ENCODE results near the gene TCL1B. TPM values are rescaled to one million over a fixed set of nuclear protein-coding genes. Genes with fewer than 3 reads are reported as not detected.

Gene TCL1B
- total RNA-seq, 1 experiment from 2014 or later: 3.6 TPM

DNA sequence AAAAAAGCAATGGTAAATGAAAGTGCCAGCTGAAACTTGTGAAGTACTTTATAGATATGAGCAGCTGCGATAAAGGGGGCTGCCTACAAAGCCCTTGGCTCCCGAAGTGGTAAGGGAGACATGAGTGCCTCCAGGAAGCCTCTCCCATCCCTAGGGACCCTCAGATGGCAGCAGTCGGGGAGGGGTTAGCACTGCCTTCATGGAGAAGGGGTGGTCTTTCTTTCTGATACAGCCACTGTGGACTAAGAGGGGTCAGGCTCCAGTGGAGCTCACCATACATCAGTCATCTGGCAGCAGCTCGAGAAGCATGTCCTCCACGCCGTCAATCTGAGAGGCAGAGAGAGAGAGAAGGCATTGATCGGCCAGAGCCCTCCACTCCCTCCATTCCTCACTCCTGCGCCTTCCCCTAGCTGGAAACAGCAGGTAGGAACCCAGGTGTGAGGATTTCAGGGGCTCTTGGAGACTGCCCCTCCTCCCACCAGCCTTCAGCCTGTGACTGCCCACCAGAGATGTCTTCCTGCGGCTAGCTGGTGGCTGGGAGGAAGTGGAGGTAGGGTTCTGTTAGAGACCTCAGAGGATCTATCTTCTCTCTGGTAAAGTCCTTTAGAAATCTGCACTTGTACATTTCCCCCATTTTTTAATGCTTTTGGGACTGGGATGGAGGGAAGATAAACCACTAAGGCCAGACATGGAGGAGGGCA, 25.4 kb downstream of the TCL1B start:
- no peak overlapping the region for H2BK15ac ChIP-seq (ENCODE audit: low read depth, low read length)
- no peaks in the 10 kb centered on the region; the same call in 1 of the 2 replicates for H3K27me3 ChIP-seq (ENCODE audit: insufficient read depth, low read length)
- H3K79me2 ChIP-seq (ENCODE audit: insufficient read depth, low read length): no peaks in the 10 kb centered on the region
- no peak overlapping the region for H2BK120ac ChIP-seq (ENCODE audit: low read depth, low read length, poor library complexity, severe bottlenecking)
- H3K9me3 ChIP-seq (ENCODE audit: control insufficient read depth, low read depth, low read length): no peaks in the 10 kb centered on the region
- no peak overlapping the region for H3K4ac ChIP-seq (ENCODE audit: low read depth, low read length)
- no peak overlapping the region for H3T11ph ChIP-seq (ENCODE audit: low read length)
- no peak overlapping the region for H3K23ac ChIP-seq (ENCODE audit: insufficient read length, low read depth, low read length)
- no peak overlapping the region for H3K27ac ChIP-seq (ENCODE audit: insufficient read length, low read depth, low read length)
- H4K5ac ChIP-seq (ENCODE audit: insufficient read length, low read depth, low read length): no peak overlapping the region
- H3K9ac ChIP-seq (ENCODE audit: extremely low read depth, insufficient read length, low read length): no peak overlapping the region
- no peak for DNase-seq
- H2BK5ac ChIP-seq (ENCODE audit: insufficient read length, low read length): no peak overlapping the region
- H2AFZ ChIP-seq (ENCODE audit: low read length): no peak overlapping the region
- no CpG with 5 or more reads among the region's 9 CpGs for WGBS (ENCODE audit: extremely low coverage, insufficient read length, low lambda C conversion rate)
- TF ChIP-seq, protein P1, sequence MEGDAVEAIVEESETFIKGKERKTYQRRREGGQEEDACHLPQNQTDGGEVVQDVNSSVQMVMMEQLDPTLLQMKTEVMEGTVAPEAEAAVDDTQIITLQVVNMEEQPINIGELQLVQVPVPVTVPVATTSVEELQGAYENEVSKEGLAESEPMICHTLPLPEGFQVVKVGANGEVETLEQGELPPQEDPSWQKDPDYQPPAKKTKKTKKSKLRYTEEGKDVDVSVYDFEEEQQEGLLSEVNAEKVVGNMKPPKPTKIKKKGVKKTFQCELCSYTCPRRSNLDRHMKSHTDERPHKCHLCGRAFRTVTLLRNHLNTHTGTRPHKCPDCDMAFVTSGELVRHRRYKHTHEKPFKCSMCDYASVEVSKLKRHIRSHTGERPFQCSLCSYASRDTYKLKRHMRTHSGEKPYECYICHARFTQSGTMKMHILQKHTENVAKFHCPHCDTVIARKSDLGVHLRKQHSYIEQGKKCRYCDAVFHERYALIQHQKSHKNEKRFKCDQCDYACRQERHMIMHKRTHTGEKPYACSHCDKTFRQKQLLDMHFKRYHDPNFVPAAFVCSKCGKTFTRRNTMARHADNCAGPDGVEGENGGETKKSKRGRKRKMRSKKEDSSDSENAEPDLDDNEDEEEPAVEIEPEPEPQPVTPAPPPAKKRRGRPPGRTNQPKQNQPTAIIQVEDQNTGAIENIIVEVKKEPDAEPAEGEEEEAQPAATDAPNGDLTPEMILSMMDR (conservative IDR thresholded peaks at IDR 0.05): no peak
- H3K56ac ChIP-seq (ENCODE audit: insufficient read length, low read depth, low read length): no peak overlapping the region
- no peak overlapping the region for H4K8ac ChIP-seq (replicated peaks; ENCODE audit: insufficient read length, low read depth, low read length)
- H3K4me1 Mint-ChIP-seq: peaks cover 14 to 18% of the 10 kb centered on the region in 2 experiments
- H3K14ac ChIP-seq (ENCODE audit: insufficient read depth, low read length): no peak overlapping the region
- no peak overlapping the region for H2BK20ac ChIP-seq (ENCODE audit: low read depth, low read length, poor library complexity, severe bottlenecking)
- no peak overlapping the region for H3K18ac ChIP-seq (ENCODE audit: insufficient read length, low read depth, low read length)
- peaks cover 61% of the 10 kb centered on the region for H3K27me3 Mint-ChIP-seq (ENCODE audit: low read depth)
- H3K4me3 Mint-ChIP-seq: no peak overlapping the region
- H3K23me2 ChIP-seq (ENCODE audit: insufficient read length, low read depth, low read length, poor library complexity, severe bottlenecking): peaks cover 2% of the 10 kb centered on the region
- H3K9me3 Mint-ChIP-seq: no peaks in the 10 kb centered on the region; a peak in 1 of 5 replicates
- no peak overlapping the region for H2AK5ac ChIP-seq (ENCODE audit: insufficient read length, low read length)
- H3K36me3 Mint-ChIP-seq (ENCODE audit: insufficient read depth in 1 of 3, low read depth in 3 of 3): no peaks in the 10 kb centered on the region; a peak in 1 of 7 replicates
- no peaks in the 10 kb centered on the region for H4K20me1 ChIP-seq (ENCODE audit: control insufficient read depth, insufficient read depth, insufficient read length)
- no peak overlapping the region for H3K27ac Mint-ChIP-seq
- no peak overlapping the region for H3K4me2 ChIP-seq (ENCODE audit: insufficient read depth, insufficient read length, low read length)
- no peak overlapping the region for H2BK12ac ChIP-seq (ENCODE audit: insufficient read length, low read depth, low read length)
- H4K91ac ChIP-seq (ENCODE audit: insufficient read length, low read depth, low read length): no peak overlapping the region
- peaks cover 8% of the 10 kb centered on the region; the same call in 1 of the 2 replicates for H3K4me1 ChIP-seq (ENCODE audit: insufficient read depth, low read length)
- H3K79me1 ChIP-seq (ENCODE audit: insufficient read depth, low read depth, low read length, poor library complexity, severe bottlenecking): no peaks in the 10 kb centered on the region
